Immature natural killer cell (primary cell): ENCODE results near the gene ARRB1. TPM values are rescaled to one million over a fixed set of nuclear protein-coding genes. Genes with fewer than 3 reads are reported as not detected.

Experiments
- DNase-seq, 3 donors: peaks; one replicate each; pipeline ENCODE4 v3.0.0; 2022; ENCODE audit warnings: mixed read lengths in 1 of 3
- H3K27ac Mint-ChIP-seq, 6 donors: one replicate each; pipeline ENCODE4 v1.8.0; 2020; ENCODE audit warnings: mixed read lengths in 6 of 6, mild to moderate bottlenecking in 5 of 6, inconsistent platforms in 4 of 6, moderate library complexity in 3 of 6
- H3K27me3 Mint-ChIP-seq, 3 donors: one replicate each; pipeline ENCODE4 v1.8.0; 2020 to 2021; ENCODE audit warnings: low read depth in 3 of 3, mild to moderate bottlenecking in 3 of 3, mixed read lengths in 3 of 3, moderate library complexity in 3 of 3, inconsistent platforms in 1 of 3
- H3K36me3 Mint-ChIP-seq, 3 donors: one replicate each; pipeline ENCODE4 v1.8.0; 2020; ENCODE audit warnings: mixed read lengths in 3 of 3, inconsistent platforms in 2 of 3, mild to moderate bottlenecking in 2 of 3
- H3K4me1 Mint-ChIP-seq, 2 donors: one replicate each; pipeline ENCODE4 v1.8.0; 2020; ENCODE audit warnings: inconsistent platforms in 2 of 2, mild to moderate bottlenecking in 2 of 2, mixed read lengths in 2 of 2, moderate library complexity in 1 of 2
- H3K4me3 Mint-ChIP-seq, 5 donors: one replicate each; pipeline ENCODE4 v1.8.0; 2020; ENCODE audit warnings: mild to moderate bottlenecking in 5 of 5, mixed read lengths in 5 of 5, inconsistent platforms in 3 of 5, moderate library complexity in 3 of 5
- H3K9me3 Mint-ChIP-seq, 6 donors: one replicate each; pipeline ENCODE4 v1.8.0; 2020; ENCODE audit warnings: mild to moderate bottlenecking in 6 of 6, mixed read lengths in 6 of 6, inconsistent platforms in 4 of 6, moderate library complexity in 3 of 6
- polyA plus RNA-seq, 3 donors: library from polyadenylated mRNA; unstranded; fragments of 300-500 nt; fragmentation: Illumina TruSeq; gene quantifications; one replicate each; pipeline ENCODE4 v1.2.3, GENCODE V29; 2021

The ARRB1 gene
- polyA plus RNA-seq, 3 donors from 2014 or later, result 28.7 to 51.1 (median 41.5) TPM

DNA sequence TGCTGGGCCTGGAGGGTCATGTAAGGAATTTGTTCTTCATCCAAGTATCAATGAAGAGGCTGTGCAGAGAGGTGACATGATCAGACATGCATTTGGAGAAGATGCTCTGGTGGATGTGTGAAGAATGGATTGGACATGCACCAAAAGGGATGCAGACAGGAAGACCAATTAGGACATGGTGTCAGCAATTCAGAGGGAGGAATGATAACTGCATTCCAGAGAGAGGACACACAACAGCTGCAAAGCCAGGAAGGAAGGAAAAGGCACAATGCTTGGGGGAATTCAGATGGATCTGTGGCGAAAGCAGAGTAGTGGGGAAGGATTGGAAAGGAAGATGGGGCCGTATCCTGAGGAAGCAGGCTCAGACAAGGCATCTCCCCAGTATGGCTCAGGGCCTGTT is 5.2 kb upstream of the ARRB1 start:
- Mint-ChIP-seq H3K27me3 (peaks cover 9 to 14% (median 12%) of the 10 kb centered on the region in 3 donors), H3K4me1 (peaks cover 22 to 26% of the 10 kb centered on the region in 2 donors), H3K36me3 (no peaks in the 10 kb centered on the region), H3K4me3 (no peak overlapping the region), H3K9me3 (peaks cover 0 to 2% (median 0%) of the 10 kb centered on the region in 6 donors), H3K27ac (no peak overlapping the region)
- no peak for DNase-seq

DNA sequence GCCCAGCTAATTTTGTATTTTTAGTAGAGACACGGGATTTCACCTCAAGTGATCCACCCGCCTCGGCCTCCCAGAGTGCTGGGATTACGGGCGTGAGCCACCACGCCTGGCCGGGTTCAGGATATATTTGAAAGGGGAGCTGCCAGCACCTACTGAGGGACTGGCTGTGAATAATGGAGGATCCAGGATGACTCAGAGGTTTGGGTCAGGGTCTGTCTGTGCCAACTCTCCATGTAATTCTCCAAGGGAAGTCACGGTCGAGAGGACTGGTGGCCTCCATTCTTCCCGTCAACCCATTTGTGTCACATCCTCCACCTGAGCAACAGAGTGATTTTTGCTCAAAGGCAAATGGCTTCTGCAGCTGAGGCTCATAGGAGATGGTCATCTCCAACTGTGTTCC is 3.6 kb upstream of the ARRB1 start:
- Mint-ChIP-seq H3K4me1 (peaks cover 32 to 35% of the 10 kb centered on the region in 2 donors), H3K9me3 (peaks cover 0 to 2% (median 0%) of the 10 kb centered on the region in 6 donors), H3K27me3 (peaks cover 17 to 26% (median 24%) of the 10 kb centered on the region in 3 donors), H3K27ac (peak overlapping the region in 3 of 6 donors; percentile 10 to 44 (median 40)), H3K36me3 (peaks cover 0 to 3% (median 0%) of the 10 kb centered on the region in 3 donors), H3K4me3 (no peak overlapping the region)
- DNase-seq, result no peak

DNA sequence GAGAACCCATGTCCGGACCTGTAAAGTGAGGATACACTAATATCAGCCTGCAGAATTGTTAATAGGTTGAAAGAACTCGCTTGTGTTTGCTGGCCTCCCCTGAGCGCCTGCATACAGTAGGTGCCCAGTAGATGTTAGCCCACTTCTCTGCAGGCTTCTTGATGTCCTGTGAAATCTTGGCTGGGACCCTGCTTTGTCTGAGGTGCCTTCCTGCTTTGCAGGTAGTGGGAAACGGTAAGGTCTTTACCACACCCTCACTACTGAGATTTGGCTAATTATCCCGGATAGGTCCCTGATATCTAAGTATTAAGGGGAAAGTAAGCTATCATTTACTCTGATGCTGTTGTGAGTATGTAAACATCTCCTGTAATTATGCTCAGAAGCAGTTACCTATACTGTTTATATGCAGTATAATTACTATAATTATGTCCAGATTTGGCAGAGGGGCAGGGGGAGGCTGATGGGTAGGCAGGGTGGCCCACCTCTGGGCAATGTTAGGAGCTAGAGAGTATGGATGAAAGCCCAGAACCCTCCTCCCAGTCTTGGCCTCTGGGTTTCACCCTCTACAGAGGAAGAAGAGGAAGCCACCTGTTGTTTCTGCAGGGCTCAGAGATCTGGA is 1.2 kb upstream of the ARRB1 start:
- DNase-seq, result no peak
- Mint-ChIP-seq H3K4me1 (peaks cover 56 to 57% of the 10 kb centered on the region in 2 donors), H3K4me3 (peak overlapping the region; percentile 89 to 95 (median 93)), H3K27me3 (peaks cover 16 to 31% (median 23%) of the 10 kb centered on the region in 3 donors), H3K9me3 (peaks cover 0 to 2% (median 0%) of the 10 kb centered on the region in 6 donors), H3K27ac (peak overlapping the region; percentile 89 to 98 (median 95)), H3K36me3 (peaks cover 0 to 4% (median 3%) of the 10 kb centered on the region in 3 donors)

DNA sequence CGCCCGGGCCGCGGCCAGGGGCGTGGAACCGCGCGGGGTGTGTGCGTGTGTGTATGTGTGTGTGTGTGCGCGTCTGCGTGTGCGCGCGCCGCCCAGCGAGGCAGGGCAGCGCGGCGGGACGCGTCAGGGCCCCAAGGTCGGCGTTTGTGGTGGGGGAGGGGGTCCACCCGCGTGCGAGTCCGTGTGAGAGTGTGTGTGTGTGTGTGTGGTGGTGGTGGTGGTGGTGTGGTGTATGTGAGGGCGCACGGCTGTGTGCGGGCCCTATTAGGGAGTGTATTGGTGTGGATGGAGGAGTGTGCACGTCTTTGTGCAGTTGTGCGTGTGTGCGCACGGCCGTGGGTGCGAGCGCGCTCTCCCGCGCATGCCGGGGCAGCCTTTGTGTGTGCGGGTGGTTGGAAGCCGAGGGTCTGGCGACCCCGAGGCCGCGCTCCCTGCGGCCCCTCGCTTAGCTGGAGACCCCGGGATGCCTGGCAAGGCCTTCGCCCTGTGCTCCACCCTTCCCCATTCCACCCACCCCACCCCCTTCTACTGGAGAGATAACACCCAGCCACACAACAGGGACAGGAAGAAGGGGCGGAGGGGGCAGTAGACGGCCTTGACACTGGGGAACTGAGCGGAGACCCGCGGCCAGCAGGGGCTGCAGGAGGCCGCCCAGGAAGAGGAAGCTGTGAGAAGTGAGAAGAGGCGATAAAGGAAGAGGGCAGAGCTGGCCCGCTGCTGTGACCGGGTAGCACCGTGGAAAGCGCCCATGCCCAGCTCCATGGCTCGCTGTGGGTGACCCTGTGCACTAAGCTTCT is 528 bp upstream of the ARRB1 start:
- H3K9me3 Mint-ChIP-seq, result peaks cover 0 to 2% (median 0%) of the 10 kb centered on the region in 6 donors
- H3K36me3 Mint-ChIP-seq, result peaks cover 0 to 4% (median 3%) of the 10 kb centered on the region in 3 donors
- H3K4me3 Mint-ChIP-seq, result peak overlapping the region; percentile 89 to 95 (median 93)
- DNase-seq, result peak; percentile 77 to 84 (median 83)
- H3K4me1 Mint-ChIP-seq, result peaks cover 63 to 65% of the 10 kb centered on the region in 2 donors
- H3K27ac Mint-ChIP-seq, result peak overlapping the region; percentile 89 to 98 (median 95)
- H3K27me3 Mint-ChIP-seq, result peaks cover 16 to 31% (median 23%) of the 10 kb centered on the region in 3 donors

DNA sequence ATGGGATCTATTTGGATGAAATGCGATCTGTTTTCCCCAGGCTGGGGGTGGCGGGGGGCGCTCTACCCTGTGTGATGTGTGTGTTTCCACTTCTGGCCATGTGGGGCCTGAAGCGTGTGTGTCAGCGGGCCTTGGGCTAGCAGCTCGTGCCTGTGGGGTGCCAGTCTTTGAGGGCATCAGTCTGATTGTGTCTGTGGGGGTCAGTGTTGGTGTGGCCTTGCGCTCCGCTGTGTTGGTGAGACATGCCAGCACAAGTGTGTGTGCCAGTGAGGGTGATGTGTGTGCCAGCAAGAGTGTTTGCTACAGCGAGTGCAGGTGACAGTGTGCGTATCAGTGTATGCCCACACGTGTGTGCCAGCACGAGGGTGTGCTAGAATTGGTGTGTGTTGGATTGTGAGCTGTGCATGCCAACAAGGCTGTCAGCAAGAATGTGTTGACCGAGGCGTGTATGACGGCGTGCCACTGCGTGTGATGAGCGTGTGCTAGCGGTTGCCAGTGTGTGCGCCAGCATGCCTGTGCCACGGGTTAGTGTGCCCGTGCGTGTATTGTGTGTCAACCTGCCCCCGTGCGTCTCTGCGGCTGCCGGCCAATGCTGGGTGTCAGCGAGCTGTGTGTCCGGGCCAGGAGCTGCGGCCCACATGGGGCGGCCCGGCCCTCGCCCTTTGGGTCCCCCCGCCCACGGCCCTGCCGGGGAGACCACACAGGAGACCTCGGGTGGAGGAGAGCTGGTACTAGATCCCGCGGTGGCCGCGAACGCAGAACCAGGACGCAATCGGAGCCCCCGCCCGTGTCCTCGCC is 519 bp downstream of the ARRB1 start:
- Mint-ChIP-seq H3K9me3 (no peaks in the 10 kb centered on the region), H3K4me1 (peaks cover 73 to 75% of the 10 kb centered on the region in 2 donors), H3K4me3 (peak overlapping the region; percentile 92 to 97 (median 95)), H3K36me3 (peaks cover 0 to 4% (median 3%) of the 10 kb centered on the region in 3 donors), H3K27ac (peak overlapping the region; percentile 93 to 98 (median 94)), H3K27me3 (peaks cover 16 to 33% (median 23%) of the 10 kb centered on the region in 3 donors)
- peak; percentile 55 to 63 (median 60) for DNase-seq

DNA sequence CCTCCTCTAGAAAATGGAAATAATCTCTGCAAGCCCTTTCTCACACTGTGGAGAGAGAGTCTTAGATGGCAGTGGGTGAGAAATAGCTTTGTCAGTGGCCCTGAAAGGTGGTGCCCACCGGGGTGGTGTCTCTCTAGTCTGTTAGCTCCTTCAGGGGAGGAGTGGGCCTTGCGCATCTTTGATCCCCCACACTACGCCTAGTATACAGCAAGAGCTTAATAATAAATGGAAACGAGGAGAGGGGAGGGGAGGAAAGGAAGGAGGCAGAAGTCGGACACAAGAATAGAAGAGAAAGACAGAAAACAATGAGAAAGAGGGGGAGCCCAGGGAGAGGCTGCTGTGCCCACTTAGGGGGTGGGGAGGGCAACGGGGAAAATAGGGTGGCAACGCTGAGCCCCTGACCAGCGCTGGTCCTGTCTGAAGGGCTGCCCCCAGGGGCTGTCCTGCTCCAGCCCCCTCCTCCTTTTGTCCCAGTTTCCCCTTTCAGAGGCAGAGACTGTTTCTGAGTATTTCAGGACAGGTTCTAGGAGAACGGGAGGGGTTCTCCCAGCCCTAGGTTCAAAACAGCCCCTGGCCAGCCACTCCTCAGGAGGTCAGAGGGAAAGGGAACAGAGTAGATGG is 1.2 kb downstream of the ARRB1 start:
- DNase-seq, result no peak
- Mint-ChIP-seq H3K27me3 (peaks cover 16 to 33% (median 23%) of the 10 kb centered on the region in 3 donors), H3K27ac (peak overlapping the region; percentile 93 to 98 (median 94)), H3K4me1 (peaks cover 78 to 80% of the 10 kb centered on the region in 2 donors), H3K4me3 (peak overlapping the region; percentile 92 to 97 (median 95)), H3K36me3 (peaks cover 0 to 4% (median 3%) of the 10 kb centered on the region in 3 donors), H3K9me3 (no peaks in the 10 kb centered on the region)

DNA sequence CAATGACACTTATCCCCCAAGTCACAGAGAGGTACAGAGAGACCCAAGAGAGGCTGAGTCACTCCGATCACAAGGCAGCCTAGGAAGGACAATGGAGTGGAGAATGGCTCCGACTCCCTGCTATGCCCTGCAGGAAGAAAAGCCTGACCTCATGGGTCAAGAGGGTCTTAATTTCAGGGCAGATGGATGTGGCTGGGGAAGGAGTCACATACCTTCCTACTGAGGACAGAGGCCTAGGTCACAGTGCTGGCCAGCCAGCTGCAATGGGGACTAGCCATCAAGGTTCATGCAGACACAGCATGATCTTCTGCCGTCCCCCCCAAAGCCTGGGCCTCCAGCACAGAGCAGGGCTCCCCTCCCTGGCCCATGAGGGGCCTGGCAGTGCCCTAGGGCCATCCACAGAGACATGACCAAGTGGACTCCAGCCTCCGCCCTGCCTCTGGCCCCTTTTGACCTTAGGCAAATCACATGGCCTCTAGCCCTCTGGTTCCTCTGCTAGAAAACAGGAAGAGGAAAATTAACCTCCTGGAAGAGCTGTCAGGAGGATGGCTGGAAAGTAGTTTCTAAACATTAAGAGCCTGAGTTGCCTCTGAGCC is 1.8 kb downstream of the ARRB1 start:
- no peak for DNase-seq
- no peaks in the 10 kb centered on the region for H3K9me3 Mint-ChIP-seq
- H3K4me3 Mint-ChIP-seq, result peak overlapping the region; percentile 92 to 97 (median 95)
- H3K36me3 Mint-ChIP-seq, result peaks cover 0 to 4% (median 3%) of the 10 kb centered on the region in 3 donors
- H3K27ac Mint-ChIP-seq, result peak overlapping the region; percentile 93 to 98 (median 94)
- peaks cover 83 to 85% of the 10 kb centered on the region in 2 donors for H3K4me1 Mint-ChIP-seq
- peaks cover 16 to 33% (median 23%) of the 10 kb centered on the region in 3 donors for H3K27me3 Mint-ChIP-seq

DNA sequence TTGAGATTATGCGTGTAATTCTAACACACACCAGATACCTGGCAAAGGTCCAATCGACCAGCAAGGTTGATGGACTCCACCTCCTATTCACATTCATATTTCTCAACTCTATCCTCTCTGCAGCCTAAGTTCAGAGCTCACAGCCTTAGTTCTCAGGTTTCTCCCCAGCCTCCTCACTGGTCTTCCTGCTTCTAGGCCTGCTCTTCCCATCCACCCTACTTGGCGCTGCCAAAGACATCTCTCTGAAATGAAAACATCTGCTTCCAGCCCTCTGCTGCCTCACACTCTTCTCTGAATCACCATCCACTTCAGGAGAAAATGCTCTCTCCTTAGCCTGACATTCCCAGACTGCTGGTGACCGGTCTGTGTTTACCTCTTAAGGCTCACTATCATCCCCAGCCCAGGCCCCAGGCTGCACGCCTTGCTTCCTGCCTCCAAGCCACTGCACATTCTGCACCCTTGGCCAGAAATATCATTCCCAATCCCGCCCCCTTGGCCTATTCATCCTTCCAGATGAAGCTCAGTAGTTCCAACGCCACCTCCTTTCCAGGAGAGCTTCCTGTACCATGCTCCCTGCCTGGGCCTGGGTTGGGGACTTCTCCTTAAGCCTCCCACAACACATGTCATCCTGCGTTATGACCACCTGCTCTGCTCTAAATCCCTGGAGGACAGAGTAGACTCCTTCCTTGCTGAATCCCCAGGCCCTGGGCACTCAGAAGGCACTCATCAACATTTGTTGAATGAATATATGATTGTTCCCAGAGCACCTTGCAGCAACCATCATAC is 3.5 kb downstream of the ARRB1 start:
- H3K27me3 Mint-ChIP-seq, result peaks cover 16 to 33% (median 23%) of the 10 kb centered on the region in 3 donors
- H3K36me3 Mint-ChIP-seq, result peaks cover 0 to 4% (median 3%) of the 10 kb centered on the region in 3 donors
- peaks cover 90% of the 10 kb centered on the region in 2 donors for H3K4me1 Mint-ChIP-seq
- peak overlapping the region; percentile 58 to 97 (median 93) for H3K4me3 Mint-ChIP-seq
- no peaks in the 10 kb centered on the region for H3K9me3 Mint-ChIP-seq
- DNase-seq, result no peak
- peak overlapping the region; percentile 81 to 94 (median 88) for H3K27ac Mint-ChIP-seq

DNA sequence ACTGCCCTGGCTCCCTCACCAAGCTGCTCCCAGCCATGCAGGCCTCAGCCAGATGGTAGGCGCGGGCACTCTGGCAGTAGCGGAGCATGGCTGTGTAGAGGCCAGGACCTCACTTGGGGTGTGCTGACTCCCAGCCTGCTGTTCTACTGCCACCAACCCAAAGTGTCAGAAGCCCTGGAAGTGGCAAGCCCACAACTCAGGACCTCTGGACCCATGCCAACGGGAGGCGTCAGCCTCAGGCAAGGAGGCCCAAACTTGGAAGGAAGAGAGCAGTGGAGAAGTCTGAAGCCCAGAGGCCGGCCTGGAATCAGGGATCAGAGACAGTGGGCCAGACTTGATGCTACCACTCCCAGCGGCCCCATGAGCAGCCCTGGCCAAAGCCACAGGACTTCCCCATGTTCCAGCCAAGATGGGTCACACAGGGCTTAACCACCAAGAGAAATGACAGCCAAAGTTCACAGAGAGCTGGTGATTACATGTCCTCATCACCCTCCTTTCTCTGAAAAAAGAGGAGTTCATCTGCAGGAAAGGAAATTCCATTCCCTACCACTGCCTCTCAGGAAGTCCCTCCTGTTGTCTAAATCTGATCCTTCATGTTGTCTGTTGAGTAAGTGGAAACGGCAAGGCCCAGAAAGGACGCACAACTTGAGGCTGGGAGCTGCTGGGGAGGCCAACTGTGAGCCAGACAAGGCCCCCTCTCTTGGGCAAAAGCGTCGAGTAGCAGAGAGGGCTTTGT is 4.4 kb downstream of the ARRB1 start:
- Mint-ChIP-seq H3K27me3 (peaks cover 13 to 27% (median 16%) of the 10 kb centered on the region in 3 donors), H3K4me3 (peak overlapping the region; percentile 68 to 97 (median 93)), H3K4me1 (peaks cover 90 to 91% of the 10 kb centered on the region in 2 donors), H3K9me3 (no peaks in the 10 kb centered on the region), H3K36me3 (peaks cover 0 to 4% (median 3%) of the 10 kb centered on the region in 3 donors), H3K27ac (peak overlapping the region; percentile 81 to 94 (median 88))
- no peak for DNase-seq

DNA sequence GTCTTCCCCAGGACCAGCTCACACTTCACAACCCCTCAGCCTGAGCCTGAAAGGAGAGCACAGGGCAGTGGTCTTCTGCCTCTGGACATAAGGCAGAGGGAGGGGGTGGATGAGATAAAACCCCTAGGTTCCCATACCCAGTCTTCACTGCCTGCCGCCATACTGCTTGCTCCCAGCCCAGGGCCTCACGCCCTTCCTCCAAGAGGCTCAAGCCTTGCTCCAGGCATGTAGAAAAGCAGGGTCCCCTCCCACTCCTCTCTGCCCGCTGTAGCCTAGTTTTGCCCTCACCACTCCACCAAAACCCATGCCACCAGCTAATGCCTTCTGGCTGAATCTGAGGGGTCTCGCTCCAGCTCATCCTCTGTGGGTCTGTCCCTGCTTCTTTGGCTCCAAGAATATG is 5.2 kb downstream of the ARRB1 start:
- peaks cover 0 to 4% (median 3%) of the 10 kb centered on the region in 3 donors for H3K36me3 Mint-ChIP-seq
- H3K4me3 Mint-ChIP-seq, result peak overlapping the region; percentile 34 to 97 (median 75)
- DNase-seq, result no peak

DNA sequence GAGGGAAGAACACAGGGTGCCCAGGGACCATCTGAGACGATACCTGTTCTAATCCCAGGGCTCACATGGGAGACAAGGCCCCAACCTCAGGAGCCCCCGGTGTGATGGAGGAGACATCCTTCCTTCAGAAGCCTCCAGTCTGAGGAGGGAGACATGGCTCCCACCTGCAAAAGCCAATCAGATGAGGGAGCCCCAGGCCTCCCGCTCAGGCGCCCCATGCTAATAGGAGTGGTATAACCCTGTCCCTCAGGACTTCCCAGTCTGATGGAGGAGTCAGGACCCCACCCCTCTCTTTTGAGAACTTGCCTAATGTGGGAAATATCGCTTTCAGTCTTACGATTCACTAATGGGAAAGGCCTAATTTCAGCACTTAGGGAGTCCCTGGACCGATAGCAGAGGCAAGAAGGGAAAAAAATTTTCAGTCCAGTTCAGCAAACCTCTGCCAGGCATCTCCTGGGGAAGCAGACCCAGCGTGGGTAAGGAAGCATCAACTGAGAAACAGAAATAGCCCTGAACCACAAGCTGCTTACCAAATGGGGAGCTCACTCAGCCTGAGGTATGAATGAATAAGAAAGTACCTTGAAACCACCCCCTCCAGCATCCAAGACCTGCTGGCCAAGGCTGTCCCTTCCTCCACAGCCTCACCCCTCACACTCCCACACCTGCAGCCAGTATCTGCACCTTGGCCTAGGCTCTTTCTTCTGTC is 5.9 kb downstream of the ARRB1 start:
- H3K27me3 Mint-ChIP-seq, result peaks cover 1 to 13% (median 4%) of the 10 kb centered on the region in 3 donors
- peaks cover 99 to 100% of the 10 kb centered on the region in 2 donors for H3K4me1 Mint-ChIP-seq
- H3K4me3 Mint-ChIP-seq, result peak overlapping the region; percentile 20 to 79 (median 59)
- H3K36me3 Mint-ChIP-seq, result peaks cover 0 to 4% (median 0%) of the 10 kb centered on the region in 3 donors
- no peaks in the 10 kb centered on the region for H3K9me3 Mint-ChIP-seq
- DNase-seq, result no peak
- H3K27ac Mint-ChIP-seq, result peak overlapping the region; percentile 81 to 94 (median 92)

More for the DNA sequence above, 5.2 kb downstream of the ARRB1 start:
- H3K9me3 Mint-ChIP-seq, result no peaks in the 10 kb centered on the region
- peak overlapping the region; percentile 81 to 94 (median 92) for H3K27ac Mint-ChIP-seq
- peaks cover 97 to 98% of the 10 kb centered on the region in 2 donors for H3K4me1 Mint-ChIP-seq
- peaks cover 8 to 20% (median 11%) of the 10 kb centered on the region in 3 donors for H3K27me3 Mint-ChIP-seq
